HCT116 (cell line): Measurements from ENCODE around the gene TP53TG5. TPM values are rescaled to one million over a fixed set of nuclear protein-coding genes. Genes with fewer than 3 reads are reported as not detected.

ENCODE experiments used
- ATAC-seq: fragments of 200-7000 bp; cut with Tn5 transposase; 2 replicates; pipeline ENCODE4 v1.9.1; 2020; ENCODE audit warnings: mild to moderate bottlenecking, moderate library complexity
- BruUV-seq: library from RNA; stranded (reverse); fragments of 400-500 nt; replicated peaks from 2 replicates; lab custom pipeline; 2021; lab: Mats Ljungman, UMichigan
- CTCF ChIA-PET: fragments of 300-600 bp; sonication (Branson Sonifier 250); formaldehyde crosslinking; loops from one replicate; lab custom pipeline; 2021; ENCODE audit warnings: antibody characterized with exemption; lab: Charles Lee
- POLR2A ChIA-PET: fragments of 300-600, 350-600 bp; sonication (Branson Sonifier 250); formaldehyde crosslinking; loops from one replicate; lab custom pipeline; 2021; ENCODE audit warnings: antibody characterized with exemption; lab: Charles Lee
- RAD21 ChIA-PET, 2 experiments: fragments of 300-600 bp; sonication (Branson Sonifier 250); formaldehyde crosslinking; loops; one replicate each; lab custom pipeline; 2023; ENCODE audit warnings: low total read pairs in 2 of 2; ENCODE audit not compliant: uncharacterized antibody in 2 of 2, unreplicated experiment in 2 of 2, low non-redundant PET in 1 of 2; lab: Charles Lee
- DNase-seq: peaks from one replicate; pipeline ENCODE4 v3.0.0-alpha.2; 2010; ENCODE audit warnings: low read depth, low spot score
- H2AFZ ChIP-seq: fragments of 200-600 bp; shearing (Covaris generic), sonication (generic); 2 replicates; pipeline ENCODE4 v1.6.1; 2017; ENCODE audit warnings: low read depth, mixed run types, mixed read lengths, antibody characterized with exemption, low read length; ENCODE audit not compliant: poor library complexity, severe bottlenecking
- H3K27ac ChIP-seq: 2 replicates; pipeline ENCODE4 v1.5.1; 2012; ENCODE audit warnings: low read depth, low read length
- H3K27me3 ChIP-seq: fragments of 200-600 bp; sonication (generic); 2 replicates; pipeline ENCODE4 v1.6.1; 2016; ENCODE audit warnings: mixed run types, low read length, mixed read lengths; ENCODE audit not compliant: insufficient read depth
- H3K36me3 ChIP-seq, 2 experiments: fragments of 200-500 bp in 1 of 2; fragments of 200-600 bp in 1 of 2; sonication (Bioruptor generic) in 1 of 2; sonication (generic) in 1 of 2; 2 replicates each; pipeline versions ENCODE4 v1.5.1 to v1.6.1; 2014 to 2016; ENCODE audit warnings: low read length in 2 of 2, inconsistent platforms in 1 of 2, mixed read lengths in 1 of 2, mixed run types in 1 of 2; ENCODE audit not compliant: insufficient read depth in 2 of 2, control insufficient read depth in 1 of 2
- H3K4me1 ChIP-seq, 2 experiments: fragments of 200-600 bp in 1 of 2; sonication (generic) in 1 of 2; 2 replicates each; pipeline versions ENCODE4 v1.5.1 to v1.6.1; 2012 to 2017; ENCODE audit warnings: low read length in 2 of 2, inconsistent platforms in 1 of 2, mild to moderate bottlenecking in 1 of 2, mixed read lengths in 1 of 2, mixed run types in 1 of 2, moderate library complexity in 1 of 2; ENCODE audit not compliant: insufficient read depth in 2 of 2, control insufficient read depth in 1 of 2
- H3K4me2 ChIP-seq: fragments of 200-600 bp; sonication (generic); 2 replicates; pipeline ENCODE4 v1.6.1; 2017; ENCODE audit warnings: mixed run types, low read length, mixed read lengths
- H3K4me3 ChIP-seq, 2 experiments: fragments of 200-600 bp in 1 of 2; sonication (generic) in 1 of 2; replicated peaks in 1 of 2; 2 replicates each; pipeline ENCODE4 v1.5.1; 2011 to 2016; ENCODE audit warnings: low read length in 2 of 2, control low read depth in 1 of 2, low read depth in 1 of 2, mild to moderate bottlenecking in 1 of 2, mixed read lengths in 1 of 2, mixed run types in 1 of 2
- H3K79me2 ChIP-seq: fragments of 200-600 bp; sonication (generic); 2 replicates; pipeline ENCODE4 v1.6.1; 2017; ENCODE audit warnings: mild to moderate bottlenecking, mixed run types, low read length, moderate library complexity, mixed read lengths; ENCODE audit not compliant: insufficient read depth
- H3K9ac ChIP-seq: fragments of 200-600 bp; sonication (generic); 2 replicates; pipeline ENCODE4 v1.6.1; 2016; ENCODE audit warnings: low read length, mixed read lengths
- H3K9me2 ChIP-seq: fragments of 200-600 bp; sonication (generic), shearing (Covaris generic); 2 replicates; pipeline ENCODE4 v1.6.1; 2017; ENCODE audit warnings: mixed run types, mild to moderate bottlenecking, moderate library complexity; ENCODE audit not compliant: insufficient read depth
- H3K9me3 ChIP-seq, 2 experiments: fragments of 200-500 bp in 1 of 2; fragments of 200-600 bp in 1 of 2; sonication (Bioruptor generic) in 1 of 2; sonication (generic) in 1 of 2; 2 replicates each; pipeline ENCODE4 v1.6.1; 2014 to 2017; ENCODE audit warnings: low read length in 2 of 2, mixed read lengths in 2 of 2, inconsistent platforms in 1 of 2, low read depth in 1 of 2, mild to moderate bottlenecking in 1 of 2, mixed run types in 1 of 2, moderate library complexity in 1 of 2; ENCODE audit not compliant: control insufficient read depth in 1 of 2, insufficient read depth in 1 of 2
- H4K20me1 ChIP-seq: fragments of 200-600 bp; sonication (generic), shearing (Covaris generic); 2 replicates; pipeline ENCODE4 v1.6.1; 2017; ENCODE audit warnings: mixed run types, mild to moderate bottlenecking, moderate library complexity; ENCODE audit not compliant: insufficient read depth
- ATF3 ChIP-seq: IDR thresholded peaks from 2 replicates; pipeline ENCODE4 v1.6.1; 2012
- CBX3 ChIP-seq: IDR thresholded peaks from 2 replicates; pipeline ENCODE4 v1.6.1; 2012; ENCODE audit warnings: low read depth
- CEBPB ChIP-seq: IDR thresholded peaks from 2 replicates; pipeline ENCODE4 v1.6.1; 2012; ENCODE audit warnings: low read depth
- EGR1 ChIP-seq: IDR thresholded peaks from 2 replicates; pipeline ENCODE4 v1.6.1; 2012; ENCODE audit warnings: low read depth
- EZH2 ChIP-seq: fragments of 200-600 bp; sonication (generic); IDR thresholded peaks from 2 replicates; pipeline ENCODE4 v1.6.1; 2017; ENCODE audit warnings: antibody characterized with exemption, mixed run types
- EZH2phosphoT487 ChIP-seq: fragments of 200-600 bp; IDR thresholded peaks from 2 replicates; pipeline ENCODE4 v1.6.1; 2018; ENCODE audit warnings: antibody characterized with exemption, borderline replicate concordance
- FOSL1 ChIP-seq: IDR thresholded peaks from 2 replicates; pipeline ENCODE4 v1.6.1; 2012; ENCODE audit warnings: low read depth
- JUND ChIP-seq: IDR thresholded peaks from 2 replicates; pipeline ENCODE4 v1.6.1; 2012
- MAX ChIP-seq: IDR thresholded peaks from 2 replicates; pipeline ENCODE4 v1.6.1; 2012
- POLR2A ChIP-seq: IDR thresholded peaks from 2 replicates; pipeline ENCODE4 v1.7.0; 2011; ENCODE audit warnings: borderline replicate concordance; ENCODE audit not compliant: insufficient read depth, insufficient read length; ENCODE audit errors: extremely low read depth
- POLR2AphosphoS5 ChIP-seq: IDR thresholded peaks from 2 replicates; pipeline ENCODE4 v1.6.1; 2011; ENCODE audit warnings: mild to moderate bottlenecking, low read depth, low read length, moderate library complexity
- RAD21 ChIP-seq: IDR thresholded peaks from 2 replicates; pipeline ENCODE4 v1.6.1; 2012; ENCODE audit warnings: low read depth, mild to moderate bottlenecking
- SIN3A ChIP-seq: IDR thresholded peaks from 2 replicates; pipeline ENCODE4 v1.6.1; 2012; ENCODE audit warnings: low read depth
- SP1 ChIP-seq: IDR thresholded peaks from 2 replicates; pipeline ENCODE4 v1.6.1; 2012; ENCODE audit warnings: low read depth
- SRF ChIP-seq: IDR thresholded peaks from 2 replicates; pipeline ENCODE4 v1.6.1; 2012; ENCODE audit warnings: low read depth
- TCF7L2 ChIP-seq: IDR thresholded peaks from 2 replicates; pipeline ENCODE4 v1.7.0; 2011; ENCODE audit warnings: borderline replicate concordance, inconsistent platforms; ENCODE audit not compliant: insufficient read depth, insufficient read length; ENCODE audit errors: extremely low read depth
- YY1 ChIP-seq: IDR thresholded peaks from 2 replicates; pipeline ENCODE4 v1.6.1; 2011; ENCODE audit warnings: low read length, low read depth, moderate library complexity, mild to moderate bottlenecking; ENCODE audit not compliant: insufficient replicate concordance; ENCODE audit errors: extremely low read depth
- ZBTB33 ChIP-seq: IDR thresholded peaks from 2 replicates; pipeline ENCODE4 v1.6.1; 2011; ENCODE audit warnings: mild to moderate bottlenecking, low read length, moderate library complexity; ENCODE audit not compliant: insufficient replicate concordance; ENCODE audit errors: extremely low read depth
- ZNF274 ChIP-seq: fragments of 200-500 bp; sonication (Bioruptor generic); IDR thresholded peaks from 2 replicates; pipeline ENCODE4 v1.6.1; 2014; ENCODE audit warnings: mild to moderate bottlenecking, low read depth, low read length, inconsistent platforms
- intact Hi-C: fragments of 100-400 bp; cut with micrococcal nuclease; formaldehyde crosslinking; loops from 2 replicates; pipeline ENCODE4 v1.10.0; 2022
- total RNA-seq: library from RNA; stranded (reverse); gene quantifications from one replicate; pipeline ENCODE4 v1.2.1, GENCODE V29; 2021; ENCODE audit not compliant: unreplicated experiment
- TF ChIP-seq, protein P1 (sequence below), 3 experiments: fragments of 200-600 bp in 1 of 3; sonication (generic) in 1 of 3; IDR thresholded peaks in 2 of 3; conservative IDR thresholded peaks in 1 of 3; 2 replicates each; pipeline ENCODE4 v1.5.1; 2012 to 2017; ENCODE audit warnings: low read depth in 2 of 3, low read length in 2 of 3, antibody characterized with exemption in 1 of 3, borderline replicate concordance in 1 of 3, control low read depth in 1 of 3, mild to moderate bottlenecking in 1 of 3, mixed read lengths in 1 of 3, mixed run types in 1 of 3, moderate library complexity in 1 of 3; ENCODE audit not compliant: insufficient read depth in 1 of 3

The TP53TG5 gene
- total RNA-seq, 1 experiment from 2014 or later, result 0.76 TPM

DNA sequence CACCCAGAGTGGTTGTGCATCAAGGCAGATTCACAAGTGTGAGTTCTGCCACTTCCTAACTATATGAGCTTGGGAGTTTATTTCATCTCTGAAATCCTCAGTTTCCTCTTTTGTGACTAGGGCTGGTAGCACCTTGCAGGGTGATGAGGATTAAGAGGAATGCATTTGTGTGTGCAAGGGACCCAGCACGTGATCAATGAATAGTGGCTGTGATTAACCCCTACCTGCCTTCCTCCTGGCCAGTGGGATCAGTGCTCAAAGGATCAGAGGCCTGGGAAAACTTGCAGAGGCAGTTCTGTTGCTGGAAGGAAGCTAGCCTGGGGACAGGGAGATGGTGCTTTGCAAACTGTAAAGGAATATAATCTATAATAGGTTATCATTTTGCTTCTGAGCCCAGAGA is 37.2 kb downstream of the TP53TG5 start:
- Histone ChIP-seq H4K20me1 (0 out of 2 replicates have a peak, but pooled peaks cover 3% of the 10 kb centered on the region), H3K4me3 (no peak overlapping the region), H3K9me3 (no peaks in the 10 kb centered on the region), H3K9ac (peak overlapping the region; percentile 80), H2AFZ (no peak overlapping the region), H3K27ac (peak overlapping the region; percentile 82; the same call in 1 of the 2 replicates), H3K9me2 (no peaks in the 10 kb centered on the region)
- DNase-seq, result no peak
- CTCF ChIA-PET, result interaction anchor here (1.0 kb wide), 1 partner anchor 33 kb away, joined by 3 read pairs; no protein-coding TSS in a partner anchor
- intact Hi-C loops, result no loop called here
- POLR2A ChIA-PET, result interaction anchor here (0.6 to 2.1 kb wide), 3 partner anchors 8 to 22 kb away, joined by 3 to 4 read pairs (median 4); partner anchors contain the start of gene SYS1
- TF ChIP-seq FOSL1 (no peak), RAD21 (no peak), EZH2 (no peak), YY1 (no peak), SRF (no peak), CEBPB (no peak), SP1 (no peak), POLR2AphosphoS5 (no peak), MAX (no peak), EGR1 (no peak), JUND (no peak), ZBTB33 (no peak), POLR2A (no peak), CBX3 (no peak), EZH2phosphoT487 (no peak), SIN3A (no peak), ATF3 (no peak), ZNF274 (no peak), TCF7L2 (no peak)
- TF ChIP-seq, protein P1, sequence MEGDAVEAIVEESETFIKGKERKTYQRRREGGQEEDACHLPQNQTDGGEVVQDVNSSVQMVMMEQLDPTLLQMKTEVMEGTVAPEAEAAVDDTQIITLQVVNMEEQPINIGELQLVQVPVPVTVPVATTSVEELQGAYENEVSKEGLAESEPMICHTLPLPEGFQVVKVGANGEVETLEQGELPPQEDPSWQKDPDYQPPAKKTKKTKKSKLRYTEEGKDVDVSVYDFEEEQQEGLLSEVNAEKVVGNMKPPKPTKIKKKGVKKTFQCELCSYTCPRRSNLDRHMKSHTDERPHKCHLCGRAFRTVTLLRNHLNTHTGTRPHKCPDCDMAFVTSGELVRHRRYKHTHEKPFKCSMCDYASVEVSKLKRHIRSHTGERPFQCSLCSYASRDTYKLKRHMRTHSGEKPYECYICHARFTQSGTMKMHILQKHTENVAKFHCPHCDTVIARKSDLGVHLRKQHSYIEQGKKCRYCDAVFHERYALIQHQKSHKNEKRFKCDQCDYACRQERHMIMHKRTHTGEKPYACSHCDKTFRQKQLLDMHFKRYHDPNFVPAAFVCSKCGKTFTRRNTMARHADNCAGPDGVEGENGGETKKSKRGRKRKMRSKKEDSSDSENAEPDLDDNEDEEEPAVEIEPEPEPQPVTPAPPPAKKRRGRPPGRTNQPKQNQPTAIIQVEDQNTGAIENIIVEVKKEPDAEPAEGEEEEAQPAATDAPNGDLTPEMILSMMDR (IDR thresholded peaks at IDR 0.05 in 2 of 3, conservative IDR thresholded peaks at IDR 0.05 in 1 of 3; ENCODE audit: borderline replicate concordance in 1 of 3, insufficient read depth in 1 of 3, low read depth in 2 of 3, low read length in 2 of 3), result no peak
- TF ChIP-seq, all 23 proteins: peak for 0
- peaks cover 0 to 13% of the 10 kb centered on the region in 2 experiments; a peak in 2 of 4 replicates for H3K36me3 ChIP-seq
- BruUV-seq, result no TSS peak
- ATAC-seq, result no peak
- no peaks in the 10 kb centered on the region for H3K27me3 ChIP-seq
- H3K79me2 ChIP-seq, result peaks cover 100% of the 10 kb centered on the region
- peak overlapping the region; percentile 91 for H3K4me2 ChIP-seq
- peaks cover 96 to 100% of the 10 kb centered on the region in 2 experiments for H3K4me1 ChIP-seq
- RAD21 ChIA-PET, result no interaction called here
